HepG2 (cell line): ENCODE results near the gene TTBK1. TPM values are rescaled to one million over a fixed set of nuclear protein-coding genes. Genes with fewer than 3 reads are reported as not detected.
A peak's percentile ranks its signal among the peaks of the same experiment; 100 is the strongest.

Experiments used
- DRAP1 ChIP-seq: IDR thresholded peaks from 2 replicates; pipeline ENCODE4 v1.6.1; 2016; ENCODE audit warnings: missing genetic modification reagents, missing compliant biosample characterization
- HCFC1 ChIP-seq: fragments of 150-350 bp; IDR thresholded peaks from 2 replicates; pipeline ENCODE4 v1.6.1; 2014; ENCODE audit warnings: low read depth, low read length
- KLF6 ChIP-seq: IDR thresholded peaks from 2 replicates; pipeline ENCODE4 v1.8.0; 2016; ENCODE audit warnings: missing biosample characterization, missing genetic modification reagents
- MAFG ChIP-seq: sonication (generic); formaldehyde crosslinking; IDR thresholded peaks from 2 replicates; pipeline ENCODE4 v1.5.1; 2020; ENCODE audit warnings: mild to moderate bottlenecking, missing genetic modification reagents
- MED1 ChIP-seq: sonication (generic); formaldehyde crosslinking; IDR thresholded peaks from 2 replicates; pipeline ENCODE4 v1.4.0; 2020; ENCODE audit warnings: missing genetic modification reagents
- NFYC ChIP-seq: IDR thresholded peaks from 2 replicates; pipeline ENCODE4 v1.6.1; 2016; ENCODE audit warnings: missing genetic modification reagents, missing compliant biosample characterization
- NR2C2 ChIP-seq: sonication (generic); formaldehyde crosslinking; IDR thresholded peaks from 2 replicates; pipeline ENCODE4 v1.4.0; 2020; ENCODE audit warnings: missing genetic modification reagents, mild to moderate bottlenecking, moderate library complexity, borderline replicate concordance
- PRDM15 ChIP-seq: sonication (generic); formaldehyde crosslinking; IDR thresholded peaks from 2 replicates; pipeline ENCODE4 v1.4.0; 2020; ENCODE audit warnings: missing genetic modification reagents
- REPIN1 ChIP-seq: sonication (generic); formaldehyde crosslinking; IDR thresholded peaks from 2 replicates; pipeline ENCODE4 v1.8.0; 2022; ENCODE audit warnings: missing genetic modification reagents, low read depth, mild to moderate bottlenecking, borderline replicate concordance
- SALL1 ChIP-seq: sonication (generic); formaldehyde crosslinking; IDR thresholded peaks from 2 replicates; pipeline ENCODE4 v1.8.0; 2022; ENCODE audit warnings: mild to moderate bottlenecking, missing genetic modification reagents
- SRSF4 ChIP-seq: fragments of 200-400 bp; formaldehyde crosslinking; IDR thresholded peaks from one replicate; pipeline ENCODE4 v1.6.1; 2018; ENCODE audit warnings: mild to moderate bottlenecking, low read depth, low read length, moderate library complexity; ENCODE audit not compliant: poor library complexity, severe bottlenecking
- TMF1 ChIP-seq: sonication (generic); formaldehyde crosslinking; IDR thresholded peaks from 2 replicates; pipeline ENCODE4 v1.8.1; 2022; ENCODE audit warnings: low read depth, missing genetic modification reagents
- YEATS2 ChIP-seq: sonication (generic); formaldehyde crosslinking; IDR thresholded peaks from 2 replicates; pipeline ENCODE4 v1.4.0; 2020; ENCODE audit warnings: missing genetic modification reagents, borderline replicate concordance
- ZFP37 ChIP-seq: sonication (generic); formaldehyde crosslinking; IDR thresholded peaks from 2 replicates; pipeline ENCODE4 v1.4.0; 2020; ENCODE audit warnings: missing genetic modification reagents, borderline replicate concordance
- ZNF20 ChIP-seq: sonication (generic); formaldehyde crosslinking; IDR thresholded peaks from 2 replicates; pipeline ENCODE4 v1.4.0; 2020; ENCODE audit warnings: mild to moderate bottlenecking, moderate library complexity, missing genetic modification reagents
- ZNF512 ChIP-seq: sonication (generic); formaldehyde crosslinking; IDR thresholded peaks from 2 replicates; pipeline ENCODE4 v1.4.0; 2020; ENCODE audit warnings: mild to moderate bottlenecking, missing genetic modification reagents
- ZNF619 ChIP-seq: sonication (generic); formaldehyde crosslinking; IDR thresholded peaks from 2 replicates; pipeline ENCODE4 v1.4.0; 2020; ENCODE audit warnings: mild to moderate bottlenecking, missing genetic modification reagents
- polyA plus RNA-seq, 8 experiments: library from polyadenylated mRNA; depleted of rRNA in 3 of 8; stranded (reverse) in 7 of 8; unstranded in 1 of 8; fragments of >200 nt; fragmentation: Illumina TruSeq in 4 of 8; extraction: Trizol in 4 of 8; gene quantifications; 2 replicates each; pipeline versions ENCODE4 v1.2.1 to v1.2.3, GENCODE V29; 2011 to 2016; ENCODE audit warnings: low read depth in 4 of 8, missing spikeins in 1 of 8, mixed read lengths in 1 of 8; ENCODE audit not compliant: insufficient read depth in 1 of 8
- total RNA-seq, 5 experiments: library from RNA; depleted of rRNA; stranded (reverse); fragments of >200 nt; fragmentation: Illumina TruSeq; extraction: Trizol; gene quantifications; 2 replicates each; pipeline ENCODE4 v1.2.3, GENCODE V29; 2016; ENCODE audit warnings: low read depth in 1 of 5

The TTBK1 gene
- total and polyA plus RNA-seq, 2 of the 13 experiments (the other 11 are each of a cell fraction or from before 2014, with no cell fraction given): 0.24 to 0.33 TPM

GRCh38 chr6:43286980-43287716 is 43.9 kb downstream of the TTBK1 start (continued):
- no peak for TF ChIP-seq ZNF512 (CRISPR knock-in tag)
- peak; percentile 61; the same call in 1 of the 2 replicates for TF ChIP-seq ZFP37
- no peak for TF ChIP-seq NFYC (CRISPR knock-in tag)
- TF ChIP-seq DRAP1 (CRISPR knock-in tag): no peak; the same call in 1 of the 2 replicates
- no peak for TF ChIP-seq REPIN1 (CRISPR knock-in tag)
- TF ChIP-seq YEATS2: no peak
- no peak for TF ChIP-seq MAFG (CRISPR knock-in tag)
- TF ChIP-seq PRDM15: no peak
- TF ChIP-seq MED1 (CRISPR knock-in tag): 0 out of 2 replicates have a peak, but pooled peaks have one; percentile 58
- TF ChIP-seq TMF1: no peak
- TF ChIP-seq ZNF619 (CRISPR knock-in tag): no peak
- TF ChIP-seq HCFC1: no peak
- peak; percentile 55 for TF ChIP-seq SALL1 (CRISPR knock-in tag)
- no peak for TF ChIP-seq SRSF4
- no peak for TF ChIP-seq ZNF20 (CRISPR knock-in tag)
- 0 out of 2 replicates have a peak, but pooled peaks have one; percentile 35 for TF ChIP-seq KLF6 (CRISPR knock-in tag)
- TF ChIP-seq NR2C2 (CRISPR knock-in tag): no peak
